ENCODE measurements around the gene ZNF653. TPM values are rescaled to one million over a fixed set of nuclear protein-coding genes. Genes with fewer than 3 reads are reported as not detected.

The ZNF653 gene
- total RNA-seq, 2 donors from 2014 or later, result 4.6 to 9.9 TPM

DNA sequence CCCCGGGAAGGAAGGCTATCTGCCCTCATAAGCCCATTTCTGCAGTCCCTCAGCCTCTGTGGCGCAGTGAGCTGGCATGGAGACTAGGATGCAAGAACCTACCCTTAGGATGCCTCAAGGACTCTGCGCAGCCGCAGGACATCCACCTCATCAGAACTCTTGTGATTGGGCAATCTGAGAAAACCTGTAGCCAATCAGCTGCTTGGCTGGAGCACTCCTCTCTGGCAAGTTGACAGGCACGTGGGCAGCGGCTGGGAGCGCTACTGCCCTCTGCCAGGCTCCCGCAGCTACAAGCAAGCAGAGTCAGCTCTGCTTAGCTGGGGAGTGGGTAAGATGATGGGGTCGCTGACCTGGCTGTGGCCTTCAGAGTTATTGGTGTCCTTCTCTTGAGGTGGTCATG, 24.8 kb upstream of the ZNF653 start:
- no peaks in the 10 kb centered on the region for H3K27me3 ChIP-seq
- H3K4me1 ChIP-seq, result peaks cover 0 to 30% of the 10 kb centered on the region in 2 donors
- H3K36me3 ChIP-seq, result no peaks in the 10 kb centered on the region
- TF ChIP-seq CTCF (IDR thresholded peaks at IDR 0.05), result peak in 1 of 2 donors; percentile 51
- H3K4me3 ChIP-seq, result no peak overlapping the region
- H3K27ac ChIP-seq, result peak overlapping the region in 1 of 2 donors; percentile 81
- H3K9me3 ChIP-seq, result no peaks in the 10 kb centered on the region
- peak; percentile 85 for DNase-seq (ENCODE audit: low spot score)

GRCh38 chr19:11528551-11529341, 23.1 kb upstream of the ZNF653 start, which contains the start of gene ECSIT:
ECSIT (minus strand) TSS chr19:11529134; CDS start chr19:11519170, 9,964 bp downstream.
- H3K27ac ChIP-seq, result peak within 1 kb of the TSS; percentile 81 to 90
- H3K27me3 ChIP-seq, result no peaks in the 10 kb centered on the region
- peak; percentile 99 for DNase-seq (ENCODE audit: low spot score)
- H3K36me3 ChIP-seq, result no peaks in the 10 kb centered on the region
- TF ChIP-seq CTCF (IDR thresholded peaks at IDR 0.05), result no peak
- H3K4me3 ChIP-seq, result peak within 1 kb of the TSS; percentile 57 to 87
- H3K4me1 ChIP-seq, result peaks cover 0 to 23% of the 10 kb centered on the region in 2 donors
- H3K9me3 ChIP-seq, result no peaks in the 10 kb centered on the region

DNA sequence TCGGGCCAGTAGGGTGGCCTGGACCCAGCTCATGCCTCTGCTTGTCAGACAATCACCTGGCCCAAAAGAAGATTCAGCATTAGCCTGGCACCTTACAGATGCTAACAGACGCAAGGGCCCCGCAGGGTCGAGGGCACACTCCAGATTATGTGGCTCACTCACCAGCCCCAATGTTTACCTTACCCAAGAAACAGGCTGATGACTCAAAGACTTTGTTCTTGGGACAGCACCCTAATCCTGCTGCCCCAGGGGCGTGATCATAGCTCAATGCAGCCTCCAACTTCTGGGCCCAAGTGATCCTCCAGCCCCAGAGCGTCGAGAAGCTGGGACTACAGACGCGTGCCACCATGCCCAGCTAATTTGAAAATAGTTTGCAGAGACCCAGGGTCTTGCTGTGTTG, 13.5 kb upstream of the ZNF653 start:
- no peak for TF ChIP-seq CTCF (IDR thresholded peaks at IDR 0.05)
- DNase-seq (ENCODE audit: low spot score), result no peak
- Histone ChIP-seq H3K4me3 (no peak overlapping the region), H3K9me3 (no peaks in the 10 kb centered on the region), H3K4me1 (no peaks in the 10 kb centered on the region), H3K27me3 (no peaks in the 10 kb centered on the region), H3K27ac (no peak overlapping the region), H3K36me3 (peaks cover 38% of the 10 kb centered on the region)

GRCh38 chr19:11513946-11514345, 8.3 kb upstream of the ZNF653 start:
- H3K27me3 ChIP-seq, result no peaks in the 10 kb centered on the region
- DNase-seq (ENCODE audit: low spot score), result no peak
- no peak overlapping the region for H3K27ac ChIP-seq
- no peaks in the 10 kb centered on the region for H3K4me1 ChIP-seq
- H3K9me3 ChIP-seq, result no peaks in the 10 kb centered on the region
- no peak for TF ChIP-seq CTCF (IDR thresholded peaks at IDR 0.05)
- H3K4me3 ChIP-seq, result no peak overlapping the region
- peaks cover 57% of the 10 kb centered on the region for H3K36me3 ChIP-seq

DNA sequence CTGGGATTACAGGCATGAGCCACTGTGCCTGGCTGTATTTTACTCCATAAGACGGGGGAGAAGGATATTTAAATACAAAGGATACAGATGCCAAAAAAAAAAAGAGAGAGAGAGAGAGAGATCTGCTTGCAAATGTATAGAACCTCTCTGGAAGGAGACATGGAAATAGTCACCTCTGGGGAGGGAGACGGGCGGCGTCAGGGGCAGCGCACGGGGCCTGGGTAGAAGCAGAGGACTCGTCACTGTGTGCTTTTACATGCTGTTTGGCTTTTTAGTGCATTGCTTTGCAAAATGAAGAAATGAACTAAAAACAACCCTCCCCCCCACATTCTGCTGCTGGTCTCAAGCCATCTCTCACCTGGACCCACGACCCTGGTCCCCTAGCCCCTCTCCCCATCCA, 4.8 kb upstream of the ZNF653 start:
- no peak for DNase-seq (ENCODE audit: low spot score)
- Histone ChIP-seq H3K27me3 (no peaks in the 10 kb centered on the region), H3K9me3 (no peaks in the 10 kb centered on the region), H3K36me3 (peaks cover 22% of the 10 kb centered on the region), H3K4me3 (no peak overlapping the region), H3K4me1 (peaks cover 0 to 6% of the 10 kb centered on the region in 2 donors), H3K27ac (no peak overlapping the region)
- TF ChIP-seq CTCF (IDR thresholded peaks at IDR 0.05), result no peak
